ENCODE measurements around the gene HDAC11. TPM values are rescaled to one million over a fixed set of nuclear protein-coding genes. Genes with fewer than 3 reads are reported as not detected.
A peak's percentile ranks its signal among the peaks of the same experiment; 100 is the strongest.

The HDAC11 gene
- polyA plus RNA-seq, 1 donor (not counting 4 experiments of a cell fraction or from before 2014, with no cell fraction given) = 12.6 TPM

- no peaks in the 10 kb centered on the region for H3K79me2 ChIP-seq (ENCODE audit: control insufficient read depth, insufficient read depth, low read length)
- no peak overlapping the region for H3K9ac ChIP-seq (ENCODE audit: control insufficient read depth, extremely low read depth, insufficient read depth, low read length)
- H3K27ac ChIP-seq (ENCODE audit: control insufficient read depth, insufficient read depth, low read length) = peak overlapping the region; percentile 10
- DNase-seq (ENCODE audit: low read depth, low spot score) = peak; percentile 53
- H2AFZ ChIP-seq (ENCODE audit: control insufficient read depth, low read length) = no peak overlapping the region
- H3K9me3 ChIP-seq (ENCODE audit: control insufficient read depth, low read depth, low read length) = no peaks in the 10 kb centered on the region
- peak; percentile 34 for FAIRE-seq
- H3K4me3 ChIP-seq (ENCODE audit: control insufficient read depth in 2 of 3, extremely low read depth in 1 of 3, insufficient read depth in 2 of 3, low read depth in 1 of 3, low read length in 3 of 3) = no peak overlapping the region
- H4K20me1 ChIP-seq (ENCODE audit: control insufficient read depth, extremely low read depth, insufficient read depth, low read length) = no peaks in the 10 kb centered on the region
- dilution Hi-C loops (cut with MboI; ENCODE audit: extremely low pct_ligation_motif_present, low sequenced_read_pairs) = no loop called here
- H3K4me1 ChIP-seq (ENCODE audit: control insufficient read depth, extremely low read depth, insufficient read depth, low read length) = peaks cover 36% of the 10 kb centered on the region
- no peaks in the 10 kb centered on the region for H3K36me3 ChIP-seq (ENCODE audit: control insufficient read depth in 2 of 2, extremely low read depth in 1 of 2, insufficient read depth in 2 of 2, low read length in 2 of 2)
- no peak overlapping the region for H3K4me2 ChIP-seq (ENCODE audit: control insufficient read depth, extremely low read depth, insufficient read depth, low read depth, low read length)
- H3K9me1 ChIP-seq (ENCODE audit: control insufficient read depth, extremely low read depth, insufficient read depth, low read length) = no peaks in the 10 kb centered on the region
- no peaks in the 10 kb centered on the region for H3K27me3 ChIP-seq (ENCODE audit: control insufficient read depth, extremely low read depth, insufficient read depth, low read length)
- TF ChIP-seq EZH2 (IDR thresholded peaks at IDR 0.05; ENCODE audit: low read length) (no peak), CTCF (optimal IDR thresholded peaks at IDR 0.05 in 1 of 3, IDR thresholded peaks at IDR 0.05 in 1 of 3, conservative IDR thresholded peaks at IDR 0.05 in 1 of 3; ENCODE audit: extremely low read depth in 1 of 3, insufficient read depth in 2 of 3, low read length in 3 of 3) (no peak)
These were observed 59.2 kb downstream of the HDAC11 start for GRCh38 chr3:13539292-13539638.

GRCh38 chr3:13539671-13540070 lies 59.6 kb downstream of the HDAC11 start:
- H3K9me3 ChIP-seq (ENCODE audit: control insufficient read depth, low read depth, low read length) = no peaks in the 10 kb centered on the region
- H2AFZ ChIP-seq (ENCODE audit: control insufficient read depth, low read length) = no peak overlapping the region
- H3K27me3 ChIP-seq (ENCODE audit: control insufficient read depth, extremely low read depth, insufficient read depth, low read length) = no peaks in the 10 kb centered on the region
- H3K36me3 ChIP-seq (ENCODE audit: control insufficient read depth in 2 of 2, extremely low read depth in 1 of 2, insufficient read depth in 2 of 2, low read length in 2 of 2) = no peaks in the 10 kb centered on the region
- H3K4me3 ChIP-seq (ENCODE audit: control insufficient read depth in 2 of 3, extremely low read depth in 1 of 3, insufficient read depth in 2 of 3, low read depth in 1 of 3, low read length in 3 of 3) = no peak overlapping the region
- FAIRE-seq (no peak), DNase-seq (ENCODE audit: low read depth, low spot score) (no peak)
- H3K9me1 ChIP-seq (ENCODE audit: control insufficient read depth, extremely low read depth, insufficient read depth, low read length) = no peaks in the 10 kb centered on the region
- H3K4me2 ChIP-seq (ENCODE audit: control insufficient read depth, extremely low read depth, insufficient read depth, low read depth, low read length) = no peak overlapping the region
- TF ChIP-seq EZH2 (IDR thresholded peaks at IDR 0.05; ENCODE audit: low read length) (no peak), CTCF (optimal IDR thresholded peaks at IDR 0.05 in 1 of 3, IDR thresholded peaks at IDR 0.05 in 1 of 3, conservative IDR thresholded peaks at IDR 0.05 in 1 of 3; ENCODE audit: extremely low read depth in 1 of 3, insufficient read depth in 2 of 3, low read length in 3 of 3) (no peak)
- H3K27ac ChIP-seq (ENCODE audit: control insufficient read depth, insufficient read depth, low read length) = no peak overlapping the region
- H3K9ac ChIP-seq (ENCODE audit: control insufficient read depth, extremely low read depth, insufficient read depth, low read length) = no peak overlapping the region
- dilution Hi-C loops (cut with MboI; ENCODE audit: extremely low pct_ligation_motif_present, low sequenced_read_pairs) = no loop called here
- no peaks in the 10 kb centered on the region for H3K79me2 ChIP-seq (ENCODE audit: control insufficient read depth, insufficient read depth, low read length)
- no peaks in the 10 kb centered on the region for H4K20me1 ChIP-seq (ENCODE audit: control insufficient read depth, extremely low read depth, insufficient read depth, low read length)
- peaks cover 39% of the 10 kb centered on the region for H3K4me1 ChIP-seq (ENCODE audit: control insufficient read depth, extremely low read depth, insufficient read depth, low read length)
